ENCODE measurements around the gene SH3GL1.

SH3GL1 gene, protein sequence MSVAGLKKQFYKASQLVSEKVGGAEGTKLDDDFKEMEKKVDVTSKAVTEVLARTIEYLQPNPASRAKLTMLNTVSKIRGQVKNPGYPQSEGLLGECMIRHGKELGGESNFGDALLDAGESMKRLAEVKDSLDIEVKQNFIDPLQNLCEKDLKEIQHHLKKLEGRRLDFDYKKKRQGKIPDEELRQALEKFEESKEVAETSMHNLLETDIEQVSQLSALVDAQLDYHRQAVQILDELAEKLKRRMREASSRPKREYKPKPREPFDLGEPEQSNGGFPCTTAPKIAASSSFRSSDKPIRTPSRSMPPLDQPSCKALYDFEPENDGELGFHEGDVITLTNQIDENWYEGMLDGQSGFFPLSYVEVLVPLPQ

GRCh38 chr19:4400135-4400936 is at the start of gene SH3GL1:
TSS of gene SH3GL1 (minus strand) at chr19:4400547. CDS start at chr19:4400368, 179 bp downstream.
- no peak for TF ChIP-seq ZNF274 (IDR thresholded peaks at IDR 0.05; ENCODE audit: low read depth, low read length)
- H3K4me3 ChIP-seq (ENCODE audit: low read length): peak within 1 kb of the TSS; percentile 95

DNA sequence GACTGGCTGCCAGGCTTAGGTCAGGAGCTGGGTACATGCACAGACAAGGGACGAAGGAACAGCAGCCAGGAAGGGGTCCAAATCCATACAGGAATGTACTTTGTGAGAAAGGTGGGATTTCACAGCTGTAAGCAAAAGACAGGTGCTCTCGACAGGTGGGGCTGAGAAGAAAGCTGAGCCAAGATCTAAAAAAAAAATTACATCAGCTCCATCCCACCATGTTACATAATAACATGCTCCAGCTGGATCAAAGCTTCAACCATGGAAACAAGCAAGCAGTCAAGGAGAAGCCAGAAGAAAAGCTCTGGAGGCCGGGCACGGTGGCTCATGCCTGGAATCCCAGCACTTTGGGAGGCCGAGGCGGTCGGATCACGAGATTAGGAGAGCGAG is 49.3 kb upstream of the SH3GL1 start:
- no peak for TF ChIP-seq ZNF274 (IDR thresholded peaks at IDR 0.05; ENCODE audit: low read depth, low read length)
- H3K4me3 ChIP-seq (ENCODE audit: low read length): no peak overlapping the region

DNA sequence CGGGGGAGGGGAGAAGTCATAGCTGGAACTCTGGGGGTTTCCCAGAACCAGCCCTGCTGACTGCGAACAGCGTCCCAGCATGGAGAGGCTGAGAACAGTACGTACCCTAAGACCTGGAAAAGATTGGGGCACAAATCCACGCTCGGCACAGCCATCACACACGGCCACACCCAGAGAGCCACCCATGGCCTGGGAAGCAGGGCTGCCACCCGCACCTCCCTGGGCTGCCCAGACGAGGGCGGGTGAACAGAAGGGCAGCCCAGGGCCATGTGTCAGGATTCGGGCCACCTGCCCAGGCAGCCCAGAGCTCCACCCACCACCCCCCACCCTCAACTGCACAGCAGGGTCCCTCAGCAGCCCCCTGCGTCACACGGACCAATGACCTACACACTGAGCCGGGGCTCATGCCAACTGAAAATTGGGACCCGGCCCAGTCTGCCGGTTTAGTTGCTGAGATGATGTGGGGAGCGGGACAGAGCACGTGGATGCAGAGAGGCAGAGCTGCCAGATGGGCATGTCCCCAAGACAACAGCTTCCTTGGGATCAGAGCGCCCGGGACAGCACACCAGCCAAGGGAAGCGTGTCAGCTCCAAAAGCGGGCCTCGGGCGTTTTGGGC is 48.8 kb upstream of the SH3GL1 start:
- TF ChIP-seq ZNF274 (IDR thresholded peaks at IDR 0.05; ENCODE audit: low read depth, low read length): no peak

GRCh38 chr19:4448147-4448985 is 48.0 kb upstream of the SH3GL1 start:
- H3K4me3 ChIP-seq (ENCODE audit: low read length): no peak overlapping the region
- TF ChIP-seq ZNF274 (IDR thresholded peaks at IDR 0.05; ENCODE audit: low read depth, low read length): no peak

More for the DNA sequence above, 48.8 kb upstream of the SH3GL1 start:
- H3K4me3 ChIP-seq (ENCODE audit: low read length): no peak overlapping the region

GRCh38 chr19:4447327-4448146 is 47.2 kb upstream of the SH3GL1 start:
- H3K4me3 ChIP-seq (ENCODE audit: low read length): no peak overlapping the region
- no peak for TF ChIP-seq ZNF274 (IDR thresholded peaks at IDR 0.05; ENCODE audit: low read depth, low read length)

GRCh38 chr19:4446704-4447200 is 46.4 kb upstream of the SH3GL1 start:
- H3K4me3 ChIP-seq (ENCODE audit: low read length): no peak overlapping the region
- TF ChIP-seq ZNF274 (IDR thresholded peaks at IDR 0.05; ENCODE audit: low read depth, low read length): no peak

GRCh38 chr19:4445963-4446703 is 45.8 kb upstream of the SH3GL1 start:
- H3K4me3 ChIP-seq (ENCODE audit: low read length): no peak overlapping the region
- TF ChIP-seq ZNF274 (IDR thresholded peaks at IDR 0.05; ENCODE audit: low read depth, low read length): no peak

- no peak overlapping the region for H3K4me3 ChIP-seq (ENCODE audit: low read length)
- TF ChIP-seq ZNF274 (IDR thresholded peaks at IDR 0.05; ENCODE audit: low read depth, low read length): no peak
These were observed 44.7 kb upstream of the SH3GL1 start for GRCh38 chr19:4444765-4445741.

DNA sequence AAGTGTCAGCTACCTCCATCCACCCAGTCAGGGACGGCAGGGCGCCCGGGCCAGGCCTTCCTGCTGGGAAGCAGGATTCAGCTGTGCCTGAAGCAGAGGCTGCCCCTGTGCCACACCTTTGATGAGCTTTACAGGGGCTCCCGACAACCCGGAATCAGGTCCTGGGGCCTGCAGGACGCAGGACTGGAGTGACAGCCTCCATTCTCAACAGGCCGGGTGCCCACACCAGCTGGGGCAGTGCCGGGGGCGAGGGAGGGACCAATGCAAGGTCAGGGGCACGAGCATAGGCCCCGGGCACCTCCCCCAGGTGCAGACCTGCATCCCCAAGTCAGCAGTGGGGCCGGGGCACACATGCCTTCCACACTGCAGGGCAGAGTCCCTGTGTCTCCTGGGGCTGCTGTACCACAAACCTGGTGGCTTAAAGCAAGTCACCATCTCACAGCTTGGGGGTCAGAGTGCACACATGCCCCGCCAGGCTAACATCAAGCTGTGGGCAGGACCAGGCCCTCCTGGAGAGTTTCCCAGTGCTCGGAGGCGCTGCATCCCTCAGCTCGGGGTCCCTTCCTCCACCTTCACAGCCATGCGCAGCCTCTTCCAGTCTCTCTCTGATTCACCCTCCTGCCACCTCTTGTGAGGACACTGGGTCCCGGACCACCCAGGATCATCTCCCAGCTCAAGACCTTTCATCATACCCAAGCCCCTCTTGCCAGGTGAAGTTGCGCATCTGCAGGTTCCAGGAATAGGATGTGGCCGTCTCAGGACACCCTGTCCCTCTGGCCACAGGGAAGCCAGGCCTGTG is 43.8 kb upstream of the SH3GL1 start:
- TF ChIP-seq ZNF274 (IDR thresholded peaks at IDR 0.05; ENCODE audit: low read depth, low read length): no peak
- no peak overlapping the region for H3K4me3 ChIP-seq (ENCODE audit: low read length)

- H3K4me3 ChIP-seq (ENCODE audit: low read length): no peak overlapping the region
- TF ChIP-seq ZNF274 (IDR thresholded peaks at IDR 0.05; ENCODE audit: low read depth, low read length): no peak
These were observed 42.8 kb upstream of the SH3GL1 start for GRCh38 chr19:4443188-4443587.

DNA sequence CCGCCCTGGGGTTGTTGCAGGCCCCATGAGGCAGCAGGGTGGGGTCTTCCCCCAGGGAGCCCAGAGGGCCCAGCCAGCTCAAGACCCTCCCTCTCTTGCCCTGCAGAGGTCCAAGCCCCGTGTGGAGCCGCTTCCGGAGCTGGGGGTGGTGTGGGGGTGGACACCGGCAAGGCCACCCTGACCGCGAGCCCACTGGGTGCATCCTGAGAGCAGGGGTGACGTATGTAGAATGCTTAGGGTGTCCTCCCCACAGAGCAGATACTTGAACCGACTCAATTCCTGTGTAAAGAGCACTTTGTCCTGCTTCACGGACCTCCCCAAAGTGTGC is 42.4 kb upstream of the SH3GL1 start:
- no peak overlapping the region for H3K4me3 ChIP-seq (ENCODE audit: low read length)
- TF ChIP-seq ZNF274 (IDR thresholded peaks at IDR 0.05; ENCODE audit: low read depth, low read length): no peak
